ENCODE data around the gene SIGLEC9.

DNA sequence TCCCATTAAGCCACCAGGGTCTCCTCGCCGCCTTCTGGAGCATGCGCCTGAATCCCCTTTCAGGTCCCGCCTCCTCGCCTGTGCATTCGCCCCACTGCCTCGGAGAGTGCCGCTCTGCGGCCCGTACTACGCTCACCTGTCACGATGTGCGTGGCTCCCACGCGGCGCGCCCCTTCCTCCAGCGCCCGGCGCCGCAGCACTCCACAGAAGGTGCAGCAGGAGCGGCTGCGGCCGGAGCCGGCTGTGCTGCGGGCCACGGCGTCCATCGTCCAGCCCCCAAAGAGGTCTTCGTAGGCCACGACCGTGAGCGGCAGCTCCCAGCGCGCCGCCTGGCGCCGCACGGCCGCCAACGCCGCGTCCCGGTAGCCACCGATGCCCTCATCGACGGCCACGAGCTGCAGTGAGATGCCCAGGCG, 20.8 kb upstream of the SIGLEC9 start:
- TF ChIP-seq, protein P1, sequence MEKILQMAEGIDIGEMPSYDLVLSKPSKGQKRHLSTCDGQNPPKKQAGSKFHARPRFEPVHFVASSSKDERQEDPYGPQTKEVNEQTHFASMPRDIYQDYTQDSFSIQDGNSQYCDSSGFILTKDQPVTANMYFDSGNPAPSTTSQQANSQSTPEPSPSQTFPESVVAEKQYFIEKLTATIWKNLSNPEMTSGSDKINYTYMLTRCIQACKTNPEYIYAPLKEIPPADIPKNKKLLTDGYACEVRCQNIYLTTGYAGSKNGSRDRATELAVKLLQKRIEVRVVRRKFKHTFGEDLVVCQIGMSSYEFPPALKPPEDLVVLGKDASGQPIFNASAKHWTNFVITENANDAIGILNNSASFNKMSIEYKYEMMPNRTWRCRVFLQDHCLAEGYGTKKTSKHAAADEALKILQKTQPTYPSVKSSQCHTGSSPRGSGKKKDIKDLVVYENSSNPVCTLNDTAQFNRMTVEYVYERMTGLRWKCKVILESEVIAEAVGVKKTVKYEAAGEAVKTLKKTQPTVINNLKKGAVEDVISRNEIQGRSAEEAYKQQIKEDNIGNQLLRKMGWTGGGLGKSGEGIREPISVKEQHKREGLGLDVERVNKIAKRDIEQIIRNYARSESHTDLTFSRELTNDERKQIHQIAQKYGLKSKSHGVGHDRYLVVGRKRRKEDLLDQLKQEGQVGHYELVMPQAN (conservative IDR thresholded peaks at IDR 0.05), result no peak
- TF ChIP-seq POLR2A (IDR thresholded peaks at IDR 0.05; ENCODE audit: low read depth, low read length) (no peak), RAD21 (IDR thresholded peaks at IDR 0.05; ENCODE audit: insufficient read depth, low read depth, low read length) (no peak), ETV6 (conservative IDR thresholded peaks at IDR 0.05 in 1 of 2, IDR thresholded peaks at IDR 0.05 in 1 of 2; ENCODE audit: borderline replicate concordance in 1 of 2, low read depth in 1 of 2) (no peak), STAT1 (conservative IDR thresholded peaks at IDR 0.05) (no peak), POLR2AphosphoS5 (IDR thresholded peaks at IDR 0.05; ENCODE audit: low read length) (no peak)
- TF ChIP-seq, protein P2, sequence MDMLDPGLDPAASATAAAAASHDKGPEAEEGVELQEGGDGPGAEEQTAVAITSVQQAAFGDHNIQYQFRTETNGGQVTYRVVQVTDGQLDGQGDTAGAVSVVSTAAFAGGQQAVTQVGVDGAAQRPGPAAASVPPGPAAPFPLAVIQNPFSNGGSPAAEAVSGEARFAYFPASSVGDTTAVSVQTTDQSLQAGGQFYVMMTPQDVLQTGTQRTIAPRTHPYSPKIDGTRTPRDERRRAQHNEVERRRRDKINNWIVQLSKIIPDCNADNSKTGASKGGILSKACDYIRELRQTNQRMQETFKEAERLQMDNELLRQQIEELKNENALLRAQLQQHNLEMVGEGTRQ (IDR thresholded peaks at IDR 0.05; ENCODE audit: borderline replicate concordance, low read depth, low read length), result no peak
- TF ChIP-seq, protein P3, sequence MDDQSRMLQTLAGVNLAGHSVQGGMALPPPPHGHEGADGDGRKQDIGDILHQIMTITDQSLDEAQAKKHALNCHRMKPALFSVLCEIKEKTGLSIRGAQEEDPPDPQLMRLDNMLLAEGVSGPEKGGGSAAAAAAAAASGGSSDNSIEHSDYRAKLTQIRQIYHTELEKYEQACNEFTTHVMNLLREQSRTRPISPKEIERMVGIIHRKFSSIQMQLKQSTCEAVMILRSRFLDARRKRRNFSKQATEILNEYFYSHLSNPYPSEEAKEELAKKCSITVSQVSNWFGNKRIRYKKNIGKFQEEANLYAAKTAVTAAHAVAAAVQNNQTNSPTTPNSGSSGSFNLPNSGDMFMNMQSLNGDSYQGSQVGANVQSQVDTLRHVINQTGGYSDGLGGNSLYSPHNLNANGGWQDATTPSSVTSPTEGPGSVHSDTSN (IDR thresholded peaks at IDR 0.05; ENCODE audit: insufficient replicate concordance, low read depth, low read length), result no peak
